Type B pancreatic cell (in vitro differentiated cells): Measurements from ENCODE around the gene ITIH3. TPM values are rescaled to one million over a fixed set of nuclear protein-coding genes. Genes with fewer than 3 reads are reported as not detected.

Experiments used
- DNase-seq: peaks from one replicate; pipeline ENCODE4 v3.0.0; 2021; ENCODE audit warnings: mixed read lengths; ENCODE audit not compliant: unreplicated experiment; ENCODE audit errors: extremely low spot score
- H3K27ac Mint-ChIP-seq: 2 replicates; pipeline ENCODE4 v1.8.0; 2021; ENCODE audit warnings: mild to moderate bottlenecking, mixed read lengths
- H3K27me3 Mint-ChIP-seq: 2 replicates; pipeline ENCODE4 v1.8.0; 2021; ENCODE audit warnings: mixed read lengths
- H3K36me3 Mint-ChIP-seq: 2 replicates; pipeline ENCODE4 v1.8.0; 2021; ENCODE audit warnings: mixed read lengths
- H3K4me1 Mint-ChIP-seq: one replicate; pipeline ENCODE4 v1.8.0; 2021; ENCODE audit warnings: mixed read lengths; ENCODE audit not compliant: unreplicated experiment
- H3K4me3 Mint-ChIP-seq: 2 replicates; pipeline ENCODE4 v1.8.0; 2021; ENCODE audit warnings: mild to moderate bottlenecking, mixed read lengths
- H3K9me3 Mint-ChIP-seq: 2 replicates; pipeline ENCODE4 v1.8.0; 2021; ENCODE audit warnings: mixed read lengths
- total RNA-seq: library from RNA; stranded (reverse); gene quantifications from 2 replicates; pipeline ENCODE4 v1.2.1, GENCODE V29; 2021; ENCODE audit warnings: low replicate concordance
- TF ChIP-seq, protein P1 (sequence below): fragments of 200-600 bp; sonication (generic); conservative IDR thresholded peaks from 2 replicates; pipeline ENCODE4 v1.5.0; 2021; ENCODE audit warnings: antibody characterized with exemption, mild to moderate bottlenecking

Gene ITIH3
- total RNA-seq, 1 donor from 2014 or later, result 0.97 TPM

DNA sequence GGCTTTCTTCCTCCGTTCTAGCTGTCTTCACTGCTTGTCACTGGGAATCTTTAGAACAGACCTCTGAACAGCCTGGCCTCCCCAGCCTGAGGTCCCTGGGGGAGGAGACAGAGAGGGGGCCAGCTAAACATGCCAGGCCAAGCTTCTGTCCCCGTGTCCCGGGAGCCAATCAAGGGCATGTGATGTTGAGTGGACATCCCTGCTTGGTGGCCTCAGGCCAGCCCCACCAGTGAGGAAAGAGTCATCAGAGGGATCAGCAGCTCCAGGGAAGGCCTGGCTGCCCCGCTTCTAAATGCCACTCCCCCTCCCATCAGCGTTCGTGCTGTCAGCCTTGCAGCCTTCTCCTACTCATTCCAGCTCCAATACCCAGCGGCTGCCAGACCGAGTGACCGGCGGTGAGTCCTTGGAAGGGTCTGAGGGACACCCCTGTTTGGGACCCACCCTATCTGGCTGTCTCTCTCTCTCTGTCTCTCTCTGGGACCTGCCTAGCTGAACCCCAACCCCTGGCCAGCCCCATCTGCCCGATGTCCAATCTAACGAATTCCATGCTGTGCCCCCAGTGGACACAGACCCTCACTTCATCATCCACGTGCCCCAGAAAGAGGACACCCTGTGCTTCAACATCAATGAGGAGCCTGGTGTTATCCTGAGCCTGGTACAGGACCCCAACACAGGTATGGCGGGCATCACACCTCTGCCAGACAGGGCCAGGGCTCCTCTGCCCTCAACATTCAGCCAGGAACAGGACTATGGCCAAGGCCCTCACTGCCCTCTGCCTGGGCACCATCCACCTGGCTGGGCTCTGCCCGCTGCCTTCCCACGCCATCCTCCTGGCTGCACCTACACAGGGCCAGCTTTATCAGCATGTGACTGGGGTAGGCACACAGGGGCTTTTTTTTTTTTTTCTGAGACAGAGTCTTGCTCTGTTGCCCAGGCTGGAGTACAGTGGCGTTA, 6.6 kb upstream of the ITIH3 start:
- TF ChIP-seq, protein P1, sequence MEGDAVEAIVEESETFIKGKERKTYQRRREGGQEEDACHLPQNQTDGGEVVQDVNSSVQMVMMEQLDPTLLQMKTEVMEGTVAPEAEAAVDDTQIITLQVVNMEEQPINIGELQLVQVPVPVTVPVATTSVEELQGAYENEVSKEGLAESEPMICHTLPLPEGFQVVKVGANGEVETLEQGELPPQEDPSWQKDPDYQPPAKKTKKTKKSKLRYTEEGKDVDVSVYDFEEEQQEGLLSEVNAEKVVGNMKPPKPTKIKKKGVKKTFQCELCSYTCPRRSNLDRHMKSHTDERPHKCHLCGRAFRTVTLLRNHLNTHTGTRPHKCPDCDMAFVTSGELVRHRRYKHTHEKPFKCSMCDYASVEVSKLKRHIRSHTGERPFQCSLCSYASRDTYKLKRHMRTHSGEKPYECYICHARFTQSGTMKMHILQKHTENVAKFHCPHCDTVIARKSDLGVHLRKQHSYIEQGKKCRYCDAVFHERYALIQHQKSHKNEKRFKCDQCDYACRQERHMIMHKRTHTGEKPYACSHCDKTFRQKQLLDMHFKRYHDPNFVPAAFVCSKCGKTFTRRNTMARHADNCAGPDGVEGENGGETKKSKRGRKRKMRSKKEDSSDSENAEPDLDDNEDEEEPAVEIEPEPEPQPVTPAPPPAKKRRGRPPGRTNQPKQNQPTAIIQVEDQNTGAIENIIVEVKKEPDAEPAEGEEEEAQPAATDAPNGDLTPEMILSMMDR, result no peak
- Mint-ChIP-seq H3K4me1 (no peaks in the 10 kb centered on the region), H3K27ac (no peak overlapping the region), H3K9me3 (no peaks in the 10 kb centered on the region), H3K36me3 (no peaks in the 10 kb centered on the region), H3K4me3 (no peak overlapping the region), H3K27me3 (peaks cover 2% of the 10 kb centered on the region)
- DNase-seq, result no peak

DNA sequence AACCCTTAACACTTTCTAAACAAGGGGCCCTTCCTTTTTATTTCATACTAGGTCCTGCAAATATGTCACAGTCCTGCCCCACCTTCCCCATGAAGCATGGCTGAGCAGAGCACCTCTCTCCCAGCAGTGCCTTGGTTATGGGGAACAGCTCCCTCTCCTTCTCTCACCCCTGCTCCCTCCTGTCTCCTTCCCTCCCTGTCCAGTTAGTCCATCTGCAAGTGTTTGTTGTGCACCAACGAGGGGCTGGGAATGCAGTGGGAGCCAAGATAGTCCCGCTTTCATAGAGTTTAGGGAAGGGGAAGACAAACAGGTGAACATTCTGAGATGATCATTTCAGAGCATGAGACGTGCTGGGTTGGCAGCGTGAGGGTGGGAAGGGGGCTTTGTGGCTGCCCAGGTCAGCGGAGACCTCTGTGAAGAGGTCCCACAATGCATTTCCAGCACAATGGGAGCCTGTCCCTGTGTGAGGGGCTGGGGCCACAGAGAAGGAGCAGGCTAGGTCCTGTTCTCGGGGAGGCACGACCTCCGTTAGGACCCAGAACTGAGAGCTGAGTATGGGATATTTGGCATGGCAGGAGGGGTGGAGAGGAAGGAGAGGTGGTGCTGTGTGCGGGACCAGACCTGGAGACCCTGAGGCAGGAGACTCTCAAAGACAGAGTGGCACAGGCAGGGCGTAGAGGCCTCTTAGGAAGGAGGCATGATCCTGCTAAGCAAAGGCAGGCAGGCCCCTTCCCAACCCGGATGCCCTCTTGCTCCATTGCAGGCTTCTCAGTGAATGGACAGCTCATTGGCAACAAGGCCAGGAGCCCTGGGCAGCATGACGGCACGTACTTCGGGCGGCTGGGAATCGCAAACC, 5.5 kb upstream of the ITIH3 start:
- no peak for DNase-seq
- TF ChIP-seq, protein P1, result no peak
- no peak overlapping the region for H3K27ac Mint-ChIP-seq

DNA sequence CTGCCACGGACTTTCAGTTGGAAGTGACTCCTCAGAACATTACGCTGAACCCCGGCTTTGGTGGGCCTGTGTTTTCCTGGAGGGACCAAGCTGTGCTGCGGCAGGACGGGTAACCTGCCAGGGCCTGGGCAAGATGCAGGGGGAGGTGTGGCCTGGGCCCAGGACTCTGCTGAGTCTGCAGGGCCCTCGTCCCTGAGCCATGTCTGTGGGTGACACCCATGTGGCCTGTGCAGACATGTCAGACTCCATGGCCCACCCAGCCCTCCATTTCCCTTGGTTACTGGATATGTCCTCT, 4.9 kb upstream of the ITIH3 start:
- Mint-ChIP-seq H3K27ac (no peak overlapping the region), H3K9me3 (no peaks in the 10 kb centered on the region), H3K4me3 (no peak overlapping the region), H3K27me3 (peaks cover 2% of the 10 kb centered on the region), H3K4me1 (peaks cover 8% of the 10 kb centered on the region), H3K36me3 (no peaks in the 10 kb centered on the region)
- DNase-seq, result no peak
- TF ChIP-seq, protein P1, result no peak

More for the DNA sequence above, 5.5 kb upstream of the ITIH3 start:
- Mint-ChIP-seq H3K36me3 (no peaks in the 10 kb centered on the region), H3K9me3 (no peaks in the 10 kb centered on the region), H3K4me1 (peaks cover 3% of the 10 kb centered on the region), H3K4me3 (no peak overlapping the region), H3K27me3 (peaks cover 2% of the 10 kb centered on the region)

DNA sequence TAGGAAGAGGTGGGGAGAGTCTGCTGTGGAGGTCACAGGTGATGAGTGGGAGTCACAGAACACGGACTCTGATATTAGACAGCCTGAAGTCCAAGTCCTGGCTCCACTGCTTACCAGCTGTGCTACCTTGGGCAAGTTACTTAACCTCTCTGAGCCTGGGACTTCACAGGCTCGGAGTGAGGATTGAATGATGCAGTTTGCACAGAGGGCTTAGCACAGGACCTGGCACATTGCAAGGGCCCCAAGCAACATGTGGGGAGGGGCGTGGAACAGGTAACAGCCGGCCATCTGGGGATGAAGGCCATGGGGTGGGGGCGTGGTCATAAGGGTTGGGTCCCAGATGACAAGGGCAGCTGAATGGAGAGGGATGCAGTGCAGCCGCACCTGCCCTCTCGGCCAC, 4.3 kb upstream of the ITIH3 start:
- H3K27ac Mint-ChIP-seq, result no peak overlapping the region
- DNase-seq, result no peak

DNA sequence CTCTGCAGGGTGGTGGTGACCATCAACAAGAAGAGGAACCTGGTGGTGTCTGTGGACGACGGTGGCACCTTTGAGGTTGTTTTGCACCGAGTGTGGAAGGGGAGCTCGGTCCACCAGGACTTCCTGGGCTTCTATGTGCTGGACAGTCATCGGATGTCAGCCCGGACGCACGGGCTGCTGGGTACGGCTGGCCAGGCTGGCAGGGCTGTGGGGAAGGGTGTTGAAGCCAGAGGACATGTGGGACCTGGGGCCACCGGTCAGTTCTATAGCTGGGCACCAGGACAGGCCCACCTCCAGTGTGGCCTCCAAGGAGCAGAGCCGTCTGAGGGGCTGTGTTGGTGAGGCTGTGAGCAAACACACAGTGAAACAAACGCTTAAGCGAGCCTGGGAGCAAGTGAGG, 3.9 kb upstream of the ITIH3 start:
- DNase-seq, result no peak
- Mint-ChIP-seq H3K27me3 (peaks cover 2% of the 10 kb centered on the region), H3K4me3 (no peak overlapping the region), H3K36me3 (no peaks in the 10 kb centered on the region), H3K27ac (no peak overlapping the region), H3K9me3 (no peaks in the 10 kb centered on the region), H3K4me1 (peaks cover 8% of the 10 kb centered on the region)
- TF ChIP-seq, protein P1, result no peak

More for the DNA sequence above, 4.3 kb upstream of the ITIH3 start:
- Mint-ChIP-seq H3K9me3 (no peaks in the 10 kb centered on the region), H3K4me3 (no peak overlapping the region), H3K27me3 (peaks cover 2% of the 10 kb centered on the region), H3K4me1 (peaks cover 8% of the 10 kb centered on the region), H3K36me3 (no peaks in the 10 kb centered on the region)
- TF ChIP-seq, protein P1, result no peak
